Motor neuron (in vitro differentiated cells): ENCODE results near the gene MPP1. TPM values are rescaled to one million over a fixed set of nuclear protein-coding genes. Genes with fewer than 3 reads are reported as not detected.

Source experiments
- ATAC-seq, 8 experiments: fragments of 200-7000 bp; cut with Tn5 transposase; replicated peaks in 6 of 8; 2 replicates each; pipeline ENCODE4 v1.8.0; 2021; ENCODE audit warnings: mild to moderate bottlenecking in 8 of 8, moderate library complexity in 8 of 8
- H3K27ac ChIP-seq, 2 donors: fragments of 250-450 bp; sonication (Bioruptor Pico); 2 replicates each; pipeline ENCODE4 v1.9.0; 2021; ENCODE audit warnings: antibody characterized with exemption in 2 of 2, mild to moderate bottlenecking in 2 of 2, moderate library complexity in 1 of 2
- H3K4me1 ChIP-seq, 2 donors: fragments of 250-450 bp; sonication (Bioruptor Pico); replicated peaks in 1 of 2; 2 replicates each; pipeline ENCODE4 v1.6.1; 2021; ENCODE audit warnings: antibody characterized with exemption in 2 of 2, mild to moderate bottlenecking in 2 of 2, moderate library complexity in 1 of 2
- H3K4me3 ChIP-seq, 5 donors: fragments of 250-450 bp; sonication (Bioruptor Pico); 2 replicates each; pipeline ENCODE4 v1.9.0; 2021; ENCODE audit warnings: antibody characterized with exemption in 5 of 5, mild to moderate bottlenecking in 5 of 5, moderate library complexity in 4 of 5
- WGBS, 10 experiments: fragments of 450-650 bp; shearing (Covaris generic); methylation state at CpG; one replicate each; pipeline ENCODE4 v1.0.0; 2022; 5-methylcytosine and 5-hydroxymethylcytosine counted together
- in situ Hi-C, 9 experiments: fragments of 400-800 bp; cut with MboI; loops; one replicate each; pipeline ENCODE4 v1.15.0; 2021; ENCODE audit warnings: low sequenced_read_pairs in 9 of 9, low pct_unique_long_range_greater_than_20kb in 2 of 9; ENCODE audit not compliant: unreplicated experiment in 9 of 9
- total RNA-seq, 8 experiments: library from RNA; unstranded; fragments of 300-600 nt; gene quantifications; 2 replicates each; pipeline versions ENCODE4 v1.2.3 to v1.2.4, GENCODE V29; 2022

MPP1 gene
- total RNA-seq, 8 experiments from 2014 or later: 3.9 to 12.4 (median 8.6) TPM

GRCh38 chrX:154731881-154732280 is 73.4 kb downstream of the MPP1 start:
- Histone ChIP-seq H3K27ac (no peak overlapping the region), H3K4me3 (no peak overlapping the region), H3K4me1 (no peaks in the 10 kb centered on the region)
- no peak for ATAC-seq
- WGBS, 10 experiments: 54 to 100% (median 93%) methylated on average over 1 to 5 of the region's 7 CpGs; no CpG with 5 or more reads in 5 of the 10 experiments
- in situ Hi-C loops: no loop called here

- ATAC-seq: no peak
- 70 to 100% (median 100%) methylated on average over 1 to 4 of the region's 5 CpGs; no CpG with 5 or more reads in 5 of the 10 experiments for WGBS, 10 experiments
- no peak overlapping the region for H3K27ac ChIP-seq
- in situ Hi-C loops: no loop called here
- H3K4me1 ChIP-seq: no peaks in the 10 kb centered on the region
- no peak overlapping the region for H3K4me3 ChIP-seq
Observed at GRCh38 chrX:154731184-154731583, 74.1 kb downstream of the MPP1 start.

GRCh38 chrX:154730253-154730891 is 74.9 kb downstream of the MPP1 start:
- H3K27ac ChIP-seq: no peak overlapping the region
- 6 to 100% (median 80%) methylated on average over 1 to 4 of the region's 6 CpGs; no CpG with 5 or more reads in 5 of the 10 experiments for WGBS, 10 experiments
- H3K4me1 ChIP-seq: no peaks in the 10 kb centered on the region
- in situ Hi-C loops: no loop called here
- H3K4me3 ChIP-seq: no peak overlapping the region
- peak in 1 of 8 experiments; percentile 63 for ATAC-seq

GRCh38 chrX:154729439-154729838 is 75.8 kb downstream of the MPP1 start:
- Histone ChIP-seq H3K27ac (no peak overlapping the region), H3K4me1 (no peaks in the 10 kb centered on the region), H3K4me3 (no peak overlapping the region)
- 24 to 82% (median 53%) methylated on average over 1 to 3 of the region's 3 CpGs; no CpG with 5 or more reads in 6 of the 10 experiments for WGBS, 10 experiments
- in situ Hi-C loops: no loop called here
- ATAC-seq: no peak

Other genes starting within 250 kb of the MPP1 start
- not detected for gene CTAG1A, start 220.4 kb downstream of the MPP1 start, total RNA-seq
- not detected for gene CTAG1B, start 186.2 kb downstream of the MPP1 start, total RNA-seq
- under 1 TPM in 1 of 8 experiments, not detected in 7; 0.38 TPM for gene CTAG2, start 151.9 kb downstream of the MPP1 start, total RNA-seq
- 10 to 100 TPM in 2 of 8 experiments, 1 to 10 TPM in 1, under 1 TPM in 3, not detected in 2; 0.38 to 13.8 (median 2.1) TPM for gene GAB3, start 54.4 kb downstream of the MPP1 start, total RNA-seq
- 100 to 1,000 TPM in 1 of 8 experiments, 10 to 100 TPM in 7; 19.0 to 120 (median 36.1) TPM for gene DKC1, start 42.6 kb downstream of the MPP1 start, total RNA-seq
- not detected for gene SMIM9, start 29.2 kb upstream of the MPP1 start, total RNA-seq
- 10 to 100 TPM in 4 of 8 experiments, 1 to 10 TPM in 4; 6.2 to 15.1 (median 9.4) TPM for gene F8A1, start 80.9 kb upstream of the MPP1 start, total RNA-seq
- gene F8, start 217.2 kb upstream of the MPP1 start, total RNA-seq: 1 to 10 TPM; 1.2 to 5.3 (median 3.1) TPM
- 10 to 100 TPM; 50.0 to 85.2 (median 69.6) TPM for gene FUNDC2, start 221.4 kb upstream of the MPP1 start, total RNA-seq